ENCODE measurements around the gene KCNH1. TPM values are rescaled to one million over a fixed set of nuclear protein-coding genes. Genes with fewer than 3 reads are reported as not detected.

The KCNH1 gene
- total and polyA plus RNA-seq, 9 of the 15 experiments (the other 6 are each of a cell fraction or from before 2014, with no cell fraction given), result not detected

- TF ChIP-seq HDAC3 (IDR thresholded peaks at IDR 0.05; ENCODE audit: borderline replicate concordance, partially characterized antibody) (no peak), MBD1 (CRISPR knock-in tag; IDR thresholded peaks at IDR 0.05) (no peak), CREBBP (IDR thresholded peaks at IDR 0.05; ENCODE audit: low read depth, low read length) (no peak)
Observed at GRCh38 chr1:210724768-210725167, 409.2 kb downstream of the KCNH1 start (continued).

- H2AFZ ChIP-seq (ENCODE audit: low read depth, low read length), result no peak overlapping the region
- no peak overlapping the region for H3K4me3 ChIP-seq
- H3K27ac ChIP-seq (ENCODE audit: extremely low read depth, low read depth, low read length), result no peak overlapping the region
- H3K4me1 ChIP-seq (replicated peaks in 1 of 2; ENCODE audit: control insufficient read depth in 2 of 2, insufficient read depth in 2 of 2, low read length in 2 of 2), result no peaks in the 10 kb centered on the region
- ChIA-PET CTCF (ENCODE audit: low intra/inter-chr PET ratio) (no interaction called here), POLR2A (no interaction called here)
- WGBS (ENCODE audit: insufficient coverage, low coverage, missing lambda C conversion rate), result 1% methylated on average over 4 of the region's 4 CpGs
- TF ChIP-seq KAT2B (IDR thresholded peaks at IDR 0.05; ENCODE audit: low read depth, low read length) (no peak), TOE1 (IDR thresholded peaks at IDR 0.05; ENCODE audit: borderline replicate concordance) (no peak), TOE1 (CRISPR knock-in tag; IDR thresholded peaks at IDR 0.05; ENCODE audit: borderline replicate concordance, low read depth) (no peak), ZNF175 (CRISPR knock-in tag; IDR thresholded peaks at IDR 0.05; ENCODE audit: low read depth) (no peak), TAL1 (IDR thresholded peaks at IDR 0.05) (no peak), NUFIP1 (IDR thresholded peaks at IDR 0.05; ENCODE audit: partially characterized antibody) (no peak), TEAD2 (tag; IDR thresholded peaks at IDR 0.05) (no peak), ZNF347 (CRISPR knock-in tag; IDR thresholded peaks at IDR 0.05; ENCODE audit: low read depth) (no peak), SPI1 (IDR thresholded peaks at IDR 0.05; ENCODE audit: borderline replicate concordance, low read depth, low read length) (no peak), RBBP5 (IDR thresholded peaks at IDR 0.05; ENCODE audit: borderline replicate concordance, insufficient read depth, low read length, poor library complexity, severe bottlenecking) (no peak)
- TF ChIP-seq, protein P1, sequence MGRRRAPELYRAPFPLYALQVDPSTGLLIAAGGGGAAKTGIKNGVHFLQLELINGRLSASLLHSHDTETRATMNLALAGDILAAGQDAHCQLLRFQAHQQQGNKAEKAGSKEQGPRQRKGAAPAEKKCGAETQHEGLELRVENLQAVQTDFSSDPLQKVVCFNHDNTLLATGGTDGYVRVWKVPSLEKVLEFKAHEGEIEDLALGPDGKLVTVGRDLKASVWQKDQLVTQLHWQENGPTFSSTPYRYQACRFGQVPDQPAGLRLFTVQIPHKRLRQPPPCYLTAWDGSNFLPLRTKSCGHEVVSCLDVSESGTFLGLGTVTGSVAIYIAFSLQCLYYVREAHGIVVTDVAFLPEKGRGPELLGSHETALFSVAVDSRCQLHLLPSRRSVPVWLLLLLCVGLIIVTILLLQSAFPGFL (CRISPR knock-in tag; IDR thresholded peaks at IDR 0.05), result no peak
- FAIRE-seq (no peak), DNase-seq (ENCODE audit: extremely low read depth in 1 of 4, low spot score in 3 of 4) (no peak), ATAC-seq (no peak)
- BruUV-seq (replicated peaks), result no TSS peak
- no peaks in the 10 kb centered on the region for H3K79me2 ChIP-seq (ENCODE audit: control insufficient read depth, insufficient read depth, low read length)
- H3K4me2 ChIP-seq (ENCODE audit: insufficient read depth, low read length), result no peak overlapping the region
- no peaks in the 10 kb centered on the region for H3K9me3 ChIP-seq (replicated peaks; ENCODE audit: control insufficient read depth, insufficient read depth, low read depth, low read length)
- no peak overlapping the region for H3K9ac ChIP-seq (ENCODE audit: insufficient read depth in 1 of 2, low read depth in 2 of 2, low read length in 2 of 2)
- intact Hi-C loops (cut with micrococcal nuclease) (no loop called here), in situ Hi-C loops (cut with MboI) (no loop called here)
- H3K27me3 ChIP-seq (ENCODE audit: control insufficient read depth in 2 of 2, insufficient read depth in 2 of 2, low read length in 2 of 2), result no peaks in the 10 kb centered on the region
- H3K9me1 ChIP-seq (ENCODE audit: control insufficient read depth, insufficient read depth, low read length), result no peaks in the 10 kb centered on the region
- H4K20me1 ChIP-seq (replicated peaks; ENCODE audit: control insufficient read depth, insufficient read depth, low read length), result peaks cover 3% of the 10 kb centered on the region; the same call in 1 of the 2 replicates
- H3K36me3 ChIP-seq (ENCODE audit: control insufficient read depth, insufficient read depth, low read length), result no peaks in the 10 kb centered on the region
Observed at GRCh38 chr1:210723646-210724045, 410.3 kb downstream of the KCNH1 start.
